ENCODE measurements around the gene KCMF1. TPM values are rescaled to one million over a fixed set of nuclear protein-coding genes. Genes with fewer than 3 reads are reported as not detected.

The KCMF1 gene
- polyA plus RNA-seq, 1 donor (not counting 4 experiments of a cell fraction or from before 2014, with no cell fraction given): 111 TPM

- no peak overlapping the region for H3K9ac ChIP-seq (ENCODE audit: control insufficient read depth, extremely low read depth, insufficient read depth, low read length)
- DNase-seq (ENCODE audit: low read depth, low spot score) (no peak), FAIRE-seq (no peak)
- dilution Hi-C loops (cut with MboI; ENCODE audit: extremely low pct_ligation_motif_present, low sequenced_read_pairs): no loop called here
- no peak overlapping the region for H2AFZ ChIP-seq (ENCODE audit: control insufficient read depth, low read length)
- H3K4me1 ChIP-seq (ENCODE audit: control insufficient read depth, extremely low read depth, insufficient read depth, low read length): no peaks in the 10 kb centered on the region
- H3K9me1 ChIP-seq (ENCODE audit: control insufficient read depth, extremely low read depth, insufficient read depth, low read length): peaks cover 2% of the 10 kb centered on the region
- H4K20me1 ChIP-seq (ENCODE audit: control insufficient read depth, extremely low read depth, insufficient read depth, low read length): peaks cover 11% of the 10 kb centered on the region
- no peaks in the 10 kb centered on the region for H3K27me3 ChIP-seq (ENCODE audit: control insufficient read depth, extremely low read depth, insufficient read depth, low read length)
- no peak overlapping the region for H3K27ac ChIP-seq (ENCODE audit: control insufficient read depth, insufficient read depth, low read length)
- H3K4me2 ChIP-seq (ENCODE audit: control insufficient read depth, extremely low read depth, insufficient read depth, low read depth, low read length): no peak overlapping the region
- peaks cover 82% of the 10 kb centered on the region for H3K79me2 ChIP-seq (ENCODE audit: control insufficient read depth, insufficient read depth, low read length)
- H3K4me3 ChIP-seq (ENCODE audit: control insufficient read depth in 2 of 3, extremely low read depth in 1 of 3, insufficient read depth in 2 of 3, low read depth in 1 of 3, low read length in 3 of 3): no peak overlapping the region
- peaks cover 0 to 2% of the 10 kb centered on the region in 2 experiments for H3K36me3 ChIP-seq (ENCODE audit: control insufficient read depth in 2 of 2, extremely low read depth in 1 of 2, insufficient read depth in 2 of 2, low read length in 2 of 2)
- TF ChIP-seq EZH2 (IDR thresholded peaks at IDR 0.05; ENCODE audit: low read length) (no peak), CTCF (optimal IDR thresholded peaks at IDR 0.05 in 1 of 3, IDR thresholded peaks at IDR 0.05 in 1 of 3, conservative IDR thresholded peaks at IDR 0.05 in 1 of 3; ENCODE audit: extremely low read depth in 1 of 3, insufficient read depth in 2 of 3, low read length in 3 of 3) (no peak)
- H3K9me3 ChIP-seq (ENCODE audit: control insufficient read depth, low read depth, low read length): no peaks in the 10 kb centered on the region
Observed at GRCh38 chr2:85024372-85025047, 53.5 kb downstream of the KCMF1 start.

GRCh38 chr2:85032621-85033020 lies 61.7 kb downstream of the KCMF1 start:
- DNase-seq (ENCODE audit: low read depth, low spot score): no peak
- H3K27ac ChIP-seq (ENCODE audit: control insufficient read depth, insufficient read depth, low read length): no peak overlapping the region
- no peak overlapping the region for H3K4me3 ChIP-seq (ENCODE audit: control insufficient read depth in 2 of 3, extremely low read depth in 1 of 3, insufficient read depth in 2 of 3, low read depth in 1 of 3, low read length in 3 of 3)
- no peaks in the 10 kb centered on the region for H3K4me1 ChIP-seq (ENCODE audit: control insufficient read depth, extremely low read depth, insufficient read depth, low read length)
- H4K20me1 ChIP-seq (ENCODE audit: control insufficient read depth, extremely low read depth, insufficient read depth, low read length): peaks cover 2% of the 10 kb centered on the region
- no peaks in the 10 kb centered on the region for H3K9me1 ChIP-seq (ENCODE audit: control insufficient read depth, extremely low read depth, insufficient read depth, low read length)
- no peak overlapping the region for H3K9ac ChIP-seq (ENCODE audit: control insufficient read depth, extremely low read depth, insufficient read depth, low read length)
- TF ChIP-seq EZH2 (IDR thresholded peaks at IDR 0.05; ENCODE audit: low read length): no peak
- TF ChIP-seq CTCF (optimal IDR thresholded peaks at IDR 0.05 in 1 of 3, IDR thresholded peaks at IDR 0.05 in 1 of 3, conservative IDR thresholded peaks at IDR 0.05 in 1 of 3; ENCODE audit: extremely low read depth in 1 of 3, insufficient read depth in 2 of 3, low read length in 3 of 3): no peak
- H3K4me2 ChIP-seq (ENCODE audit: control insufficient read depth, extremely low read depth, insufficient read depth, low read depth, low read length): no peak overlapping the region
- H2AFZ ChIP-seq (ENCODE audit: control insufficient read depth, low read length): no peak overlapping the region
- H3K36me3 ChIP-seq (ENCODE audit: control insufficient read depth in 2 of 2, extremely low read depth in 1 of 2, insufficient read depth in 2 of 2, low read length in 2 of 2): peaks cover 14 to 16% of the 10 kb centered on the region in 2 experiments
- H3K27me3 ChIP-seq (ENCODE audit: control insufficient read depth, extremely low read depth, insufficient read depth, low read length): no peaks in the 10 kb centered on the region
- H3K9me3 ChIP-seq (ENCODE audit: control insufficient read depth, low read depth, low read length): no peaks in the 10 kb centered on the region
- no peak for FAIRE-seq
- dilution Hi-C loops (cut with MboI; ENCODE audit: extremely low pct_ligation_motif_present, low sequenced_read_pairs): no loop called here
- peaks cover 47% of the 10 kb centered on the region for H3K79me2 ChIP-seq (ENCODE audit: control insufficient read depth, insufficient read depth, low read length)
